Islet precursor cell (in vitro differentiated cells): Measurements from ENCODE around the gene NRTN.
A peak's percentile ranks its signal among the peaks of the same experiment; 100 is the strongest.

Experiments used
- DNase-seq: peaks from one replicate; pipeline ENCODE4 v3.0.0-alpha.2; 2018

NRTN gene

DNA sequence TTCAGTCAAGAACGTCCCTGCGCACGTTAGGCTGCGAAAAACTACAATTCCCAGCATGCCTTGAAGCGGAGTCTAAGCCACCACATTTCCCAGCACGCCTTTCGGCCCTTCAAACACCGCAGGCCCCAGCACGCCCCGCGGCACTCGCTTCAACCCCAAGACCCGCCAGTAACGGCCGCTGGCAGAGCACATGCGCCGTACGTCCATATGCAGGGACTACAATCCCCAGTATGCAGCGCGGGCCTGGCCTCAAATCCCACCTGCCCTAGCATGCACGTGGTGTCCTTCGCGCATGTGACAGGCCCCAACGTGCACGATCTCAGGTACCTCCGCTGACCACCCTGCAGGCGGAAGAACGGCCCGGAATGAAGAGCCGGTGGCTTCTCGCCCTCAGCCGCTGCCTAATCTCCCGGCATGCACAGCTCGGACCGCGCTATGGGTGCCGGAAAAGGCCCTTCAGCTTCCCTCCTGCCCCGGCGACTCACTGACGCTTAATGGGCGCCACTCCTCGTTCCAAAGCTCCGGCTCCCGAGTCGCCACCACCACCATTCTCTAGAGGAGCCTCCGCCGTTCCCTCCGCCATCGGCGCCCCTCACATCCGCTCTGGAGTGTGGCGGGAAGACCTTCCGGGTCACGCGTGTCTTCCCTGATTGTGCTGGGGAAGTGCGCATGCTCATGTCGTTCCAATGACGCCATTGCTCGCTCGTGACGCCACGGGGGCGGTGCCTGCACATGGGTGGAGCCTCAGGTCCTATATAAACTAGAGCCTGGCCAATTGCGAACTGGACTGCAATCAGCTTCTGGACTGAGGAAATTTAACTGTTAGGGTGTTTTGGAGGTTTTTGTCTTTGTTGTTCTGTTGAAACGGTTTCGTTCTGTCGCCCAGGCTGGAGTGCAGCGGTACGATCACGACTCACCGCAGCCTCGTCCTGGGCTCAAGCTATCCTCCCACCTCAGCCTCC is 14.0 kb upstream of the NRTN start, which contains the start of gene DUS3L:
Gene DUS3L (minus strand): TSS at position 605 of the 962 bp plus-strand sequence. CDS start 22 bp downstream, at position 583.
- DNase-seq = peak; percentile 98

DNA sequence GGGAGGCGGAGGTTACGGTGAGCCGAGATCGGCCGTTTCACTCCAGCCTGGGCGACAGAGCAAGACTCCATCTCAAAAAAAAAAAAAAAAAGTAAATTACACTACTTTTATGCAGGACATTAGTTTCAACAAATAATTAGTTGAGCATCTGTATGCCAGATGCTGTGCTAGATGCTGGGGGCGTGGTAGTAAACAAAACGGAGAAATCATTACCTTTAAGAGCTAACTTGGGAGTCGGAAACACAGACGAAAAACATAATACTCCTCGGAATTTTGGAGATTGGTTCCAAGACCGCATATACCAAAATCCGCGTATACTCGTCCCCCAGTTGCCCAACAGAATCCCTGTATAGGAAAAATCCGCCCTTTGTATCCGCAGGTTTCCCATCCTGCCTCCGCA is 12.6 kb upstream of the NRTN start:
- DNase-seq = no peak

DNA sequence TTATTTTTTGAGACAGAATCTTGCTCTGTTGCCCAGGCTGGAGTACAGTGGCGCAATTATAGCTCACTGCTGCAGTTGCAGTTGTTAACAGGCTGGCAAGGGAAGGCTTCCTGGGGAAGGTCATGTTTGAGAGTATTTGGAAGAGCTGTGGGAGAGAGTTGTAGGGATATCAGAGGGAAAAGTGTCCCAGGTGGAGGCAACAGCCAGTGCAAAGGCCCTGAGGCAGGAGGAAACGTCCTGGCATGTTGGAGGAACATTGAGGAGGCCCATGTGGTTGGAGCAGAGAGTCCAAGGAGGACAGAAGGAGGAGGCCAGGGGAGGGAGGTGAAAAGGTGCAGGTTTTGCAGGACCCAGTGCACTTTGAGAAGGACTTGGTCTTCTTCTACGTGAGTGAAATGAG is 11.7 kb upstream of the NRTN start:
- no peak for DNase-seq

DNA sequence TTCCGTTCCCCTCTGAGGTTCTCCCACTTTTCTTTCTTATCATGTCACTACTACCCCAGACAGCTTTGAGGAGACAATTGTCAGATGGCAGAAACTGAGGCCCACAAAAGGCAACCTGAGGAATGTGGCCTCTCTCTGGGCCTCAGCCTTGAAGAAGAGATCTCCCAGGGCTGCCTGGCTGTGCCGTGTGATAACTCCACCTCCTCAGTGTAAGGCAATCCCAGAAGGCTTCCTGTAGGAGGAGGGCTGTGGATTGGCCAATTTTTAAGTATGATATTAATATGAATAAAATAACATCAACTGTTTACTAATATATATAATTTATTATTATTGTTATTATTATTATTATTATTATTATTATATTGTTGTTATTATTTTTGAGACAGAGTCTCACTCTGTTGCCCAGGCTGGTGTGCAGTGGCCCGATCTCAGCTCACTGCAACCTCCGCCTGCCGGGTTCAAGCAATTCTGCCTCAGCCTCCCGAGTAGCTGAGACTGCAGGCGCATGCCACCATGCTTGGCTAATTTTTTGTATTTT is 9.4 kb upstream of the NRTN start:
- no peak for DNase-seq

DNA sequence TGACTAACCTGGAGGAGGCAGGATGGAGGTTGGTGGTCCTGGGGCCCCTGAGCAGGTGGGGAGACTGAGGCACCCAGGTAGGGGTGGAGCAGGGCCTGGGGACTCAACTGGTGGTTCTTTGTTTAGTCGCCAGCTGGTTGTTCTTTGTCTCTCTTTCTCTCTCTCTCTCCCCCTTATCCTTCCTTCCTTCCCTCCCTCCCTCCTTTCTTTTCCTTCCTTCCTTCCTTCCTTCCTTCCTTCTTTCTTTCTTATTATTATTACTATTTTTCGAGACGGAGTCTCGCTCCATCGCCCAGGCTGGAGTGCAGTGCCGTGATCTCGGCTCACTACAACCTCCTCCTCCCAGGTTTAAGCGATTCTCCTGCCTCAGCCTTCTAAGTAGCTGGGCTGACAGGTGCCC is 6.6 kb upstream of the NRTN start:
- DNase-seq = no peak

DNA sequence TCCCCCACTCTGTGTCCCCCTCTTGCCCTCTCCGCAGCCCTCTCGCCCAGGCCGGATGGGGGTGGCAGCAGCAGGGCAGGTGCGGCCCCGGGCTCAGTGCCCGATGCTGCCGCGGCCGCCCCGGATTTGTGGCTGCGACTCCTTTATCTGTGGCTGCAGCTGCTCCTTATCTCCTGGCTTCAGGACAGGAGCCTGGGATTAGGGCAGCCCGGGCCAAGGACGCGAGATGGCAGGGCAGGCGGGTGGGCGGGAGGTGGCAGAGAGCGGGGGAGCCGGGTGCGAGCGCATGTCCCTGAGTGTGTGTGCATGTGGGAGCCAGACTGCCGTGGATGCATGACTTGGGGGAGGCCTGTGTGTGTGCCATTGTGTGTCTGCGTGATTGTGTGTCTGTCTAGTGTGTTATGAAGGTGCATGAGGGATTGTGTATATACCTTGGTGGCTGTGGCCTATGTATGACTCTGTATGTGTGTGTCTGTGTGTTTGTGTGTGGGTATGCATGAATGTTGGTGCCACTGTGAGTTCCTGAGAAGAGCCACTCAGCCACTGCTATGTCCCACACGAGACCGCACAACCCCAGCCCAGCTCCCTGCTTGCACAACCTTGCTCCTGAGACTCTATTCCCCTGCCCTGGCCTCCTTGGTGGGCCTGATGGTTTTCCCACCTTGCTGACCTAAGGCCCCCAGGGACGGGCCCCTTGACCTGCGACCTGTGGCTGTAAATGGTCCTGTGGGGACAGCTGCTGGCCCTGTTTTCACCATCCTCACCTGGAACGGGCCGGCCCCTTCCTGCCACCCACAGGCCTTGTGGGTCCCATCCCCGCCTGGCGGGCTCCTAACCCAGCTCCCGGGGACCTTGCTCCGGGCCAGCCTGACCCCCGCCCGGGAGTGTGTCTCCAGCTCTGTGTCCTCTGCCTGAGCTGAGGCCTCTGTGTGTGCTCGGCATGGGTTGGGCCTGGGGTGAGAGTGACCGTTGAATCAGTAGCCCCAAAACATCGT is 5.3 kb upstream of the NRTN start:
- DNase-seq = no peak

DNA sequence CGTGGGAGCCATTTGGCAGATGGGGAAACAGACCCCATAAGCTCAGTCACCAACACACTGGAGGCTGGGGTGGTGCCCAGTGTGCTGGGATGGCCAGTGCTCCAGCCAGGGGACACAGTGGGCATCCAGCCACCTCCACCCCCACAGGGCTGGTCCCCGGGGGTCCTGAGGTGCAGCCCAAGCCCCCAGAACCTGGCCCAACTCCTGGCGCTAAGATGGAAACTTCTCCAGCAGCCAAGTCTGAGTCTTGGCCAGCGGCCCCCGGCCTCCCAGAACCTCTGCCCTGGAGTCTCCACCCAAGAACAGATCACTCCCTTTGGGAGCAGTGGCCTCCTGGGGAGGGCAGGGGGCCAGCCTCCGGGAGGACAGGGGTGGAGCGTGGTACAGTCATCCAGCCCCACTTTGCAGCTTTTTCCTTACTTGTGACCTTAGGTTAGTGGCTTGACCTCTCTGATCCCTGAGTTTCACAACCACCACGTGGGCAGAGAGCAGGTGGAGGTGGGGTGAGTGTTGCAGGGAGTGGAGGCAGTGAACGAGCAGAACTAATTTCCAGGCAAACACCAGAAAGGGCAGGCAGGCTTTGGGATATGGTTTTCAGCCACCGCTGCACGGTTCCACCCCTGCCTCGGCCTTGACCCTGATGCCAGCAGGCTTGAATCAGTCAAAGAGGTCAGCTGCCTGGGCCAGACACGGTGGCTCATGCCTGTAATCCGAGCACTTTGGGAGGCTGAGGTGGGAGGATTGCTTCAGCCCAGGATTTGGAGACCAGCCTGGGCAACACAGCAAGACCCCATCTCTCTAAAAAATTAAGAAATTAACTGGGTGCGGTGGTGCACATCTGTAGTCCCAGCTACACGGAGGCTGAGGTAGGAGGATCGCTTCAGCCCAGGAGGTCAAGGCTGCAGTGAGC is 4.3 kb upstream of the NRTN start:
- DNase-seq = no peak

DNA sequence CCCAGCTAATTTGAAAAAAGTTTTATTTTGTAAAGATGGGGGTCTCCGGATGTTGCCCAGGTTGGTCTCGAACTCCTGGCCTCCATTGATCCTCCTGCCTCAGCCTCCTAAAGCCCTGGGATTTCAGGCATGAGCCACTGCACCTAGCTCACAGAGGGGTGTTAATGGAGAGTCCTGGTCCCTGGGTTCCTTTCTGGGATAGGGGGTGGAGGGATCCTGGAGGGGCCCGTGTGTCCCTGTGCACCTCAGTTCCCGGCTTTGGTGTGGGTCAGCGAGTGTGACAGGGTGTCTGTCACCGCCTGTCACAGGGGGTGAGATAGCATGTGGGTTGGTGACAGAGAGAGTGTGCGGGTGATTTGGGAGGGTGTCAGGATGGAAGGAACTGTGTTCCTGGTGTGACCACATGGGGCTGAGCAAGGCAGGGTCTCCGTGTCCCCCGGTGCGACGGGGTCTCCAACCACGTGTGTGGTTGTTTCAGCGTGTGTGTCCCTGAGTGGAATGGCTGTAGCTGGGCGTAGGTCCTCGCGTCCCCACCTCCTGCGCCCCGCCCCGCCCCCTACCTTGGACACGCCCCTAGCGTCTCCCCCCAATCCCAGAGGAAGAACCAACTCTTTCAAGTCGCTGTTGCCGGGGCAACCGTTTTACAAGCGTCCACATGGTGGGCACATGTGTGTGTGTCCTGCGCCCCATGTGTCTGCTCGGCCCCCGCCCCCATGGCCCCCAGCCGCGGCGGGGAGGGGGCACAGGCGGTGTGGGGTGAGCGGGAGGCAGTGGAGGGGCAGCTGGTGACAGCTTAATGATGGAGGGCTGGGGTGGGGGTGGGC is 2.9 kb upstream of the NRTN start:
- DNase-seq = peak; percentile 65

DNA sequence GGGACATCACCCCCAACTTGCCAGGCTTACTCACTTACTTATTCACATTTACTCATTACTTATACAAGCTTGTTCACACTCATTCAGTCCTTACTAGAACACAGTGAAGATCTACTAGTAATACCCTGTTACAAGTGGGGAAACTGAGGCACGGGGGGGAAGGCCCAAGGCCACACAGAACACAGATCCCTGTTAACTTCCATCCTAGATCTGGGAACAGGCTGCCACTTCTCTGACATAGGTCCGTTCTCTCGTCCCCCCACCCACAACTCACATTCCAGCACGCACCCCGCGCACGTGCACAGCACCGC is 1.5 kb upstream of the NRTN start:
- DNase-seq = no peak

DNA sequence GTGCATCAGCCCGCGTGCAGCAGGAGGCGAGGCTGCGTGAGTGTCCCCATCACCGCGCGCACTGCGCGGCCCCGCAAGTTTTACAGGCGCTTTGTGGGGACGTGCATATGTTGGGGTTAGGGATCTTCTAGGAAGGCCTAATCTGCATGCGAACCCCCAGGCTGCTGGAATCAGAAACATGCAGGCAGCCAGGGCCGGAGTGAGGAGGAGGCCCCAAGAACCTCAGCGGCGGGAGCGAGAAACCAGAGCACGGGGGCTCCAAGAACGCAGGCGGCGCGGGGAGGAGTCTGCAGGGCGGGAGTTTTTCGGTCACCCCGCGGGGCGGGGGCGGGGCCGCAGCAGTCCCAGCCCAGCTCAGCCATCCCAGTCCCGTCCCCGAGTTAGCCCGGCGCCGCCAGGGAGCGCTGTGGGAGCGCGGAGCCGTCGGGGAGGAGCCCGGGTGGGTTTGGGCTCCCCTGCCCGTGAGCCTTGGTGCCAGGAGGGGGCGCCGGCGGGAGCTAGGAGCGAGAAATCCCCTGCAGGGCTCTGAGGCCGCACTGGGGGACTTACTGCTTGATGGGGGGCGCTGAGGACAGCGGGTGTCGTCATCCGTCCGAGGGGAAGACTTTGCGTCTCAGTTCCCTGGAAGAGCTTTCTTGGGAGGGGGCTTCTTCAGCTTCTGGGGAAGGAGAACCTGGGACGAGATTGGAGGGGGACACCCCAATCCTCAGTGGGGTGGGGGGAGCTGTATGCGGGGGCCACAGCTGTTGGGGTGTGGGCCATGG is 933 bp upstream of the NRTN start:
- DNase-seq = peak; percentile 97

DNA sequence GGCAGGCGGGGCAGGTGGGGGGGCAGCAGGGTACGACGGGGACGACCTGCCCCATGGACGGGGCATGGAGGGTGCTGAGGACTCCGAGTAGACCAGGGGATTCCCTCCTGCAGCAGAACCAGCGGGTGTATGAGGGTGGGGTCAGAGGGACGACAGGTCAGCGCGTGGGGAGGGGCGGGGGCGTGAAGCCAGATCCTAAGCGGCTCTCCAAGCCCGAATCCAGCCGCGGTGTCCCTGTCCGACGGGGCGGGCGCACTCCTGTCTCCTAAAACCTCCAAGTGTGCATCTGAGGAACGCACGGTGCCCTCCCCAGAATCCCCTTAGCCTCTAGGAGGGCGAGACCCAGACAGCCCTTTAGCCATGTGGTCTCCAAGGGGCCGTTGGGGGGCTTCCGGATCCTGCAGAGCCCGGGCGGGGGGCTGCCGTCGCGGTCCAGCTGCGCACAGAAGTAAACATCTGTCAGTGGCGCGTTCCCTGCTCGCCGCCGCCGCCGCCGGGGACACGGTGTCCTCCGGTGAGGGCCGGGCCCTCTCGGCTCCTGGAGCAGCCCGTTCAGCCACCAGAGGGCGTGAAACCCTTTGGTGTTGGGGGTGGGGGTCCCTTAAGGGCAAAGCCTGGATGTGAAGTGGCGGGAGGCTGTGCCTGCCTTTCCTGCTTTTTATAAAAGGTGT is 730 bp downstream of the NRTN start:
- peak; percentile 85 for DNase-seq

DNA sequence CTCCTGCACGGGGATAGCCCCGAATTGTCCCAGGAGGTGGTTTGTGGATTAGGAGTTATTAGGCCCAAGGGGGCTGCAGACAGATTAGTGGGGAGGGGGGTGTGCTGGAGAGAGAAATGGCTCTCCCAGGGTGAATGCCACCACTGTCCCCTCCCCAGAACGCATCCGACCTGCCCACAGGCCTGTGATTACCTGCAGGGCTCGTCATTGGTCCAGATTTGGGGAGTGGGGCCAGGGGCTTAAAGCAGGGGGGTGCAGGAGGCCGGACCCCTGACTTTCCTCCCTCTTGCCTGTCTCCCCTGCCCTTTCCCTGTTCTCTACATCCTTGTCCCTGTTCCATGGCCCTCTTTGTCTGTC is 1.2 kb downstream of the NRTN start:
- no peak for DNase-seq

DNA sequence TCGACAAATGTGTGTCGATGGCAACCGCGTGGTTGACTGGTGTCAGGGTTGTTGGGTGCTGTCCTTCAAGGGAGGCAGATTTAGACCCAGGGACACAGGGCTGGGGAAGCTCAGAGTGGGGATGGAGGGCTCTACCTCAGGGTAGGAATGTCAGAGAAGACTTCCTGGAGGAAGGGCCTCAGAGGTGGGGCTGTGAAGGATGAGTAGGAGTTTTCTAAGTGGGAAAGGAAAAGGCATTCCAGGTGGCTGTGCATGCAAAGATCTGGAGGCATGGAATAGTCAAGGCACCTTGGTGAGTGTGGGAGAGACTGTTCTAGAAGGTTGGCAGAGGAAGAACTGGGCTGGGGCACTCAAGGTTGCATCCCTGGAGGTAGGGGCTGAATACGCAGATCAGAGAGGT is 2.0 kb downstream of the NRTN start:
- DNase-seq = no peak

DNA sequence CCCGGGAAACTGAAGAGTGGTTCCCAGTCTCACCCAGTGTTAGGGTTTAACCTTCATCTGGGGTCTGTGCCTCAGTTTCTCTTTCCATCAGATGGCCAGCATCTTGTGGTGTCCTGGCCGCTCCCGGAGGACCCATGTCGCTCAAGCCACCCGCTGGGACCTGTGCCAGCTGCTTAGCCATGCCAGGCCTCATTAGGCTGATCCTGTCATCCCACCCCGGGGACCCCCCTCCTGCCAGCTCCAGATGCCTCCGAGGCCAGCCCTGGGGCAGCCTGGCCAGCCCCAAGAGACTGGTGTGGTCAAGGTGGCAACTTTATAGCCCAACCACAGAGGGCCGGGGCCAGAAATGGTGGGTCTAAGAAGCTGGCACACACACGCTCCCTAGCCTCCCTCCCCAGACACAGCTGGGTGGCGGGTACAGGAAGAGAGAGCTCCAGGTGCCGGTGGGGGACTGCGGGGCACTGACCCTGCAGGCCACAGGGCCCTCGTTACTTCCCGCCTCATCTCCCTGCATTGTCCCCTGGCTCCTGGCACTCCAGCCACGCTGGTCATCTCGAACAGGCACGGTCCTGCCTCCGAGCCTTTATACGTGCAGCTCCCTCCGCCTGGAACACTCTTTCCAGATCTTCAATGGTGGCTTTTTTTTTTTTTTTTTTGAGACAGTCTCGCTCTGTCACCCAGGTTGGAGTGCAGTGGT is 3.4 kb downstream of the NRTN start:
- no peak for DNase-seq

DNA sequence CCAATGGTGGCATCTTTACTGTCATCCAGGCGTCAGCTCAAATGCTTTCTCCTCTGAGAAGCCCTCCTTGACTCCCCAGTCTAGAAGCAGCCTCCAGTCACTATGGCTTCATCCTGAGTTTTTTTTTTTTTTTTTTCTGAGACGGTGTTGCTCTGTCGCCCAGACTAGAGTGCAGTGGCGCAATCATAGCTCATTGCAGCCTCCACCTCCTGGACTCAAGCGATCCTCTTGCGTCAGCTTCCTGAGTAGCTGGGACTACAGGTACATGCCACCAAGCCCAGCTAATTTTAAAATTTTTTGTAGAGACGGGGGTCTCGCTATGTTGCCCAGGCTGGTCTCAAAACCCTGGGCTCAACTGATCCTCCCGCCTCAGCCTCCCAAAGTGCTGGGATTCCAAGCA is 4.2 kb downstream of the NRTN start:
- no peak for DNase-seq

DNA sequence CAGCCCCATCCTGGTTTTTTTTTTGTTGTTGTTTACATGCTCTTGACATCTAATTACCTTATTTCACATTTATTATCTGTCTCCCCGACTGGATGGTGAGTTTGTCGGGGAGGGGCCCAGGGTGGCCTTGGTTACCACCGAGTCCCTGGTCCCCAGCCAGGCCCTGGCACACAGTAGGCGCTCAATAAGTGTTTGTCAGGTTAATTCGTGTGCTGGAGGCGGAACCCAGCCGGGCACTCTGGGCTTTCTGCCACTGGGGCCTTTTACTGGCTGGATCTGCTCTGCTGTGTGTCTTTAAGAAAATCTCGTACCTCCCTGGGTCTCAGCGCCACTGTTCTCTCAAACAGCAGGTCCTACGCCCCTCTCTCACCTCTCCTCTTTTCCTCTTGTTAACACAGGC is 4.6 kb downstream of the NRTN start:
- no peak for DNase-seq

DNA sequence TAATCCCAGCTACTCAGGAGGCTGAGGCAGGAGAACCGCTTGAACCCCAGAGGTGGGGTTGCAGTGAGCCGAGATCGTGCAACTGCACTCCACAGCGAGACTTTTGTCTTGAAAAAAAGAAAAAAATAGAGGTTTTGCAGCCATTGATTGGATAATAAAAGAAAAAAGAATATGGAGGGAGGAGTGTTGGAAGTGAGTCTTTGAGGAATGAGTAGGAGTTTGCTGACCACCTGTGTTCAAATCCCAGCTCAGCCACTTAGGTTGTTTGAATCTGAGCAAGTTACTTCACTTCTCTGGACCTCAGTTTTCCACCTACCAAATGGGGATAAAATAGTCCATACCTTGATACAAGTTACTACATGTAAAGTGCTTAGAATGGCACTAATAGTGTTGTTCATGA is 6.2 kb downstream of the NRTN start:
- DNase-seq = no peak

DNA sequence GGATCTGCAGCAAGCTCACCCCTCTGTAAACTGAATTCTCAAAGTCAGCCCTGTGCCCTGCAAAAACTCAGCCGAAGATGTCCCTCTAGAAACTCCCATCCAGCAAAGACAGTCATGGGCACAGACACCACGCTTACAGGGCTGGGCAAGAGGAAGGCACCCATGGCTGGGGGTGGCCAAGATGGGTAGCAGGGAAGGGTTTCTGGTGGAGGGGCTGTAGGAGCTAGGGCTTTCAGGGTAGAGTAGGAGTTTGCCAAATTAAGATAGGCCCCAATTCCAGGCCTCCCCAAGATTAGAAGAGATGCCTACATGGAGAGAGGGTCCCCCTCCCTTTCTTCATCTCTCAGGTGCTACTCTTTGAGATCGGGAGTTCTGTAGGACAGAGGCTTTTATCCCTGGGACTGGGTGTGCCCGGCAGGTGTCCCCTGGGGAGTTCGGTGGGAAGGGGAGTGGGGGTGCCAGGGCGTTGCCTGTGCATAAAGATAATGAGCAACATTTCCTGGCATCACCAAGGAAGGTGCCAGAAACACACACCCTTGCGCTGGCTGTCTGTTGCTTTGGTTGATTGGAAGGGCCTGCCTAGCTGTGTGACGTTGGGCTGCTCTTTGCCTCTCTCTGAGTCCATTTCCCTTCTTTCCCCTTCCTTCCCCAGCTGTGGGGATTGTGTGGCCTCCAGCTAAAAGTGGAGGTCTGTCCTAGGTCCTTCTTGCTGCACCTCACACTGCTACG is 9.4 kb downstream of the NRTN start:
- DNase-seq = no peak

DNA sequence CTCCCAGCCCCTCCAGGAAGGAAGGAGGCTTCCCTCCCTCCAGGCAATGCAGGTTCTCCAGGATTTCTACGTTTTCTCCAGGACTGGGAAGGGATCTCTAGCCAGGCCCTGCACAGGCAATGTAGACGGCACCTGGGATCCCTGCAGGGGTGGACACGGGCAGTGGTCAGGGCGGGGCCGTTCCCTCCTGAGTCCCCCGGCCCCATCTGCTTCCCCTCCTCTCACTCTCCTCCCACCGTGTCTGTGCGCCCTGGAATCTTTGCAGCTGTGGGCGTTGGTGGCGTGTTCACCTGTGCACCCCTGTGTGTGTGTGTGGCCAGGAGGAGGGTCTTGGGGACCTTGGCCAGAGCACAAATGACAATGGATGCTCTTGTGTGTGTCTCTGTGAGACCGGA is 10.0 kb downstream of the NRTN start:
- DNase-seq = no peak
